ENCODE data around the gene RBMS1. TPM values are rescaled to one million over a fixed set of nuclear protein-coding genes. Genes with fewer than 3 reads are reported as not detected.

The RBMS1 gene
- total RNA-seq, 6 experiments from 2014 or later, result 8.5 to 21.4 (median 14.3) TPM

- ATAC-seq, result peak in 1 of 4 donors; percentile 25
- WGBS (ENCODE audit: insufficient coverage, low coverage, low lambda C conversion rate, missing lambda C conversion rate), result 57% methylated on average over 1 of the region's 1 CpG
- H3K9me3 ChIP-seq, result no peaks in the 10 kb centered on the region
These were observed 75.2 kb downstream of the RBMS1 start for GRCh38 chr2:160418398-160418765.

GRCh38 chr2:160417745-160418397 lies 75.7 kb downstream of the RBMS1 start:
- 76% methylated on average over 6 of the region's 6 CpGs for WGBS (ENCODE audit: insufficient coverage, low coverage, low lambda C conversion rate, missing lambda C conversion rate)
- Histone ChIP-seq H3K4me3 (no peak overlapping the region), H3K36me3 (no peaks in the 10 kb centered on the region), H3K27me3 (no peaks in the 10 kb centered on the region), H3K27ac (no peak overlapping the region), H3K9me3 (no peaks in the 10 kb centered on the region), H3K4me1 (no peaks in the 10 kb centered on the region)
- intact Hi-C loops (cut with DNase I), result no loop called here
- DNase-seq (no peak), ATAC-seq (no peak)
- TF ChIP-seq CTCF (IDR thresholded peaks at IDR 0.05) (no peak), POLR2A (IDR thresholded peaks at IDR 0.05) (no peak)

More at GRCh38 chr2:160418398-160418765, 75.2 kb downstream of the RBMS1 start:
- H3K4me3 ChIP-seq, result no peak overlapping the region
- no peaks in the 10 kb centered on the region for H3K36me3 ChIP-seq
- no peaks in the 10 kb centered on the region for H3K4me1 ChIP-seq
- TF ChIP-seq POLR2A (IDR thresholded peaks at IDR 0.05), result no peak
- TF ChIP-seq CTCF (IDR thresholded peaks at IDR 0.05), result no peak
- no peak for DNase-seq
- no peaks in the 10 kb centered on the region for H3K27me3 ChIP-seq
- intact Hi-C loops (cut with DNase I), result no loop called here
- H3K27ac ChIP-seq, result no peak overlapping the region

- ATAC-seq (no peak), DNase-seq (no peak)
- Histone ChIP-seq H3K27ac (no peak overlapping the region), H3K36me3 (no peaks in the 10 kb centered on the region), H3K4me3 (no peak overlapping the region), H3K27me3 (no peaks in the 10 kb centered on the region), H3K9me3 (no peaks in the 10 kb centered on the region), H3K4me1 (no peaks in the 10 kb centered on the region)
- intact Hi-C loops (cut with DNase I), result no loop called here
- TF ChIP-seq POLR2A (IDR thresholded peaks at IDR 0.05) (no peak), CTCF (IDR thresholded peaks at IDR 0.05) (no peak)
- WGBS (ENCODE audit: insufficient coverage, low coverage, low lambda C conversion rate, missing lambda C conversion rate), result 89% methylated on average over 2 of the region's 2 CpGs
These were observed 77.6 kb downstream of the RBMS1 start for GRCh38 chr2:160415991-160416390.

GRCh38 chr2:160411955-160412354 lies 81.7 kb downstream of the RBMS1 start:
- ATAC-seq (no peak), DNase-seq (no peak)
- TF ChIP-seq POLR2A (IDR thresholded peaks at IDR 0.05), result no peak
- H3K27ac ChIP-seq, result no peak overlapping the region
- H3K27me3 ChIP-seq, result no peaks in the 10 kb centered on the region
- no peaks in the 10 kb centered on the region for H3K4me1 ChIP-seq
- WGBS (ENCODE audit: insufficient coverage, low coverage, low lambda C conversion rate, missing lambda C conversion rate), result 68% methylated on average over 2 of the region's 2 CpGs
- H3K9me3 ChIP-seq, result no peaks in the 10 kb centered on the region
- intact Hi-C loops (cut with DNase I), result no loop called here
- H3K4me3 ChIP-seq, result no peak overlapping the region
- no peaks in the 10 kb centered on the region for H3K36me3 ChIP-seq

GRCh38 chr2:160411167-160411566 lies 82.4 kb downstream of the RBMS1 start:
- 14% methylated on average over 1 of the region's 1 CpG for WGBS (ENCODE audit: insufficient coverage, low coverage, low lambda C conversion rate, missing lambda C conversion rate)
- Histone ChIP-seq H3K27ac (peak overlapping the region in 2 of 3 donors; percentile 14 to 16), H3K4me1 (no peaks in the 10 kb centered on the region), H3K4me3 (no peak overlapping the region), H3K9me3 (no peaks in the 10 kb centered on the region), H3K27me3 (no peaks in the 10 kb centered on the region), H3K36me3 (no peaks in the 10 kb centered on the region)
- ATAC-seq (peak; percentile 40 to 48 (median 44)), DNase-seq (no peak)
- TF ChIP-seq CTCF (IDR thresholded peaks at IDR 0.05) (no peak), POLR2A (IDR thresholded peaks at IDR 0.05) (no peak)
- intact Hi-C loops (cut with DNase I), result no loop called here

Measured in right lobe of liver (tissue), 6 donors.